ENCODE measurements around the gene TBC1D24.
A peak's percentile ranks its signal among the peaks of the same experiment; 100 is the strongest.
"Not testable (repeated sequence)": the region's sequence is repeated elsewhere in the genome, so short reads cannot be mapped to it uniquely, and the experiment has no call there.

TBC1D24 gene

GRCh38 chr16:2533912-2534311 is 59.0 kb downstream of the TBC1D24 start:
- no peak overlapping the region for H2AFZ ChIP-seq (ENCODE audit: low read length)
- peaks cover 26% of the 10 kb centered on the region for H3F3A ChIP-seq (ENCODE audit: insufficient read depth, low read length)
- H3K4me2 ChIP-seq (ENCODE audit: low read depth, low read length): no peak overlapping the region; the same call in 1 of the 2 replicates
- H3K79me2 ChIP-seq (ENCODE audit: low read length): peaks cover 5% of the 10 kb centered on the region
- no peak for DNase-seq
- no peak for TF ChIP-seq EZH2 (optimal IDR thresholded peaks at IDR 0.05; ENCODE audit: low read depth, low read length)
- peaks cover 9% of the 10 kb centered on the region for H3K4me1 ChIP-seq (ENCODE audit: low read length)
- no peaks in the 10 kb centered on the region for H3K9me2 ChIP-seq (replicated peaks; ENCODE audit: insufficient read depth, low read length)
- no peaks in the 10 kb centered on the region for H3K36me3 ChIP-seq (replicated peaks; ENCODE audit: insufficient read depth, low read length)
- H3K9ac ChIP-seq (ENCODE audit: low read length): no peak overlapping the region
- no peak overlapping the region for H3K27ac ChIP-seq (ENCODE audit: low read length)
- H3K9me3 ChIP-seq (replicated peaks; ENCODE audit: insufficient read depth, low read length): no peaks in the 10 kb centered on the region
- no peak overlapping the region for H3K4me3 ChIP-seq (ENCODE audit: low read length)
- no peaks in the 10 kb centered on the region for H4K20me1 ChIP-seq (ENCODE audit: insufficient read depth, low read length)
- H3K27me3 ChIP-seq (replicated peaks; ENCODE audit: insufficient read depth, low read length): no peaks in the 10 kb centered on the region

- H3K27me3 ChIP-seq (replicated peaks; ENCODE audit: insufficient read depth, low read length); H3K4me2 ChIP-seq (ENCODE audit: low read depth, low read length); H2AFZ ChIP-seq (ENCODE audit: low read length); H3K36me3 ChIP-seq (replicated peaks; ENCODE audit: insufficient read depth, low read length); H3K79me2 ChIP-seq (ENCODE audit: low read length); H4K20me1 ChIP-seq (ENCODE audit: insufficient read depth, low read length); H3K9me3 ChIP-seq (replicated peaks; ENCODE audit: insufficient read depth, low read length); H3K9me2 ChIP-seq (replicated peaks; ENCODE audit: insufficient read depth, low read length); H3K27ac ChIP-seq (ENCODE audit: low read length); H3K4me3 ChIP-seq (ENCODE audit: low read length); H3K9ac ChIP-seq (ENCODE audit: low read length): not testable (repeated sequence)
- Histone ChIP-seq H3F3A (ENCODE audit: insufficient read depth, low read length) (peaks cover 26% of the 10 kb centered on the region), H3K4me1 (ENCODE audit: low read length) (peaks cover 11% of the 10 kb centered on the region)
- DNase-seq: peak; percentile 1
Observed at GRCh38 chr16:2534335-2534734, 59.4 kb downstream of the TBC1D24 start.

DNA sequence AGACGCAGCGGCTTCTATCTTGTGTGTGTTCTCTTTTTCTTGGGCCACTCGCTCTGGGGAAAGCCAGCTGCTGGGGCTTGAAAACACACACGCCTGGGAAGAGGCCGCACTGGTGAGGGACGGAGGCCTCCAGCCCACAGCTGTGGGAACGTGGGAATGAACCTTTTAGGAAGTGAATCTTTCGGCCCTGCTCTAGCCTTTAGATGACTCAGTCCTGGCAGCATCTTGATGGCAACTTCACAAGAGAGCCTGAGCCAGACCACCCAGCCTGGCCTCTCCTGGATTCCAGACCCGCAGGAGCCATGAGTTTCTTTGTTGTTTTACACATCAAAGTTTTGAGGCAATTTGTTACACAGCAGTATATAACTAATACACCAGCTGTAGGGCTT is 60.7 kb downstream of the TBC1D24 start:
- H3K4me2 ChIP-seq (ENCODE audit: low read depth, low read length): no peak overlapping the region
- no peak overlapping the region for H3K27ac ChIP-seq (ENCODE audit: low read length)
- H3K9ac ChIP-seq (ENCODE audit: low read length): no peak overlapping the region
- H3K4me1 ChIP-seq (ENCODE audit: low read length): peaks cover 11% of the 10 kb centered on the region
- peaks cover 22% of the 10 kb centered on the region for H3K79me2 ChIP-seq (ENCODE audit: low read length)
- no peak overlapping the region for H3K4me3 ChIP-seq (ENCODE audit: low read length)
- no peaks in the 10 kb centered on the region for H3K36me3 ChIP-seq (replicated peaks; ENCODE audit: insufficient read depth, low read length)
- H3K9me2 ChIP-seq (replicated peaks; ENCODE audit: insufficient read depth, low read length): no peaks in the 10 kb centered on the region
- no peak overlapping the region for H2AFZ ChIP-seq (ENCODE audit: low read length)
- no peak for TF ChIP-seq CTCF (IDR thresholded peaks at IDR 0.05; ENCODE audit: low read length)
- no peak for TF ChIP-seq EZH2phosphoT487 (IDR thresholded peaks at IDR 0.05; ENCODE audit: low read length)
- TF ChIP-seq EZH2 (optimal IDR thresholded peaks at IDR 0.05; ENCODE audit: low read depth, low read length): no peak
- H3K9me3 ChIP-seq (replicated peaks; ENCODE audit: insufficient read depth, low read length): no peaks in the 10 kb centered on the region
- H3K27me3 ChIP-seq (replicated peaks; ENCODE audit: insufficient read depth, low read length): no peaks in the 10 kb centered on the region
- no peak for DNase-seq
- no peaks in the 10 kb centered on the region for H4K20me1 ChIP-seq (ENCODE audit: insufficient read depth, low read length)
- peaks cover 23% of the 10 kb centered on the region for H3F3A ChIP-seq (ENCODE audit: insufficient read depth, low read length)

DNA sequence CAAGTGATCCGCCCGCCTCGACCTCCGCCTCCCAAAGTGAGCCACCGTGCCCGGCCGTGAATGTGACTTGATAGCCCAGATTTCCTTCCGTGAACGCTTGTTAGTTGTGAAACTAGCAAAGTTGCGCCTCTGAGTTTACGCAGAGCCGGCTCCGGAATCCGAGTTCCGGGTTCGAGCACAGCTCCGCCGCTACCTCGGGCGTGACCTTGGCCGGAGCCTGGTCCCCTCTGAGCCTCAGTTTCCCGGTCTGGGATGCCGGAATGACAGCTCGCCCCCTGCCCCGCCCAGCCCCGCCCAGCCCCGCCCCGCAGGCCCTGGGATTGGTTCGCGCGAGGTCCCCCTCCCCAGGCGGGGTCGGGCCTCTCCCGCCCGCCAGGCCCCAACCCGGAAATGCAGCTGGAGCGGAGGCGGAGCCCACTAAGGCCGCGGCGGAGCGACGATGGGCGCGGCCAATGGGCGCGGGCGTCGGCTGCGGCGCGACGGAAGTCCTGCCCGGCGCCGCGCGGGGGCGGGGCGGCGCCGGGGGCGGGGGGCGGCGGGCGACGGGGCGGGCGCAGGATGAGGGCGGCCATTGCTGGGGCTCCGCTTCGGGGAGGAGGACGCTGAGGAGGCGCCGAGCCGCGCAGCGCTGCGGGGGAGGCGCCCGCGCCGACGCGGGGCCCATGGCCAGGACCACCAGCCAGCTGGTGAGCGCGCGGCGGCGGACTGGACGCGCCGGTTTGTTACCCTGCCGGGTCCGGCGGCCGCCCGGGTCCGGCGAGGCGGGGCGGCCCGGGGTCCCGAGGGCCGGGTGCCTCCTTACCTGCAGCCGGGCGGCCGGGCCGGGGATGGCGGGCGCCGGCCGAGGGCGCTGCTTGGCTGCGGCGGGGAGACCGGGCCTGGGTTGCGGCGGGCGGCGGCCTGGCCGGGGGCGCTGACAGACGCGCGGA is 62.8 kb downstream of the TBC1D24 start, which contains the start of gene PDPK1:
Gene PDPK1 (plus strand): TSS at position 571 of the 929 bp plus-strand sequence. CDS start 92 bp downstream, at position 663.
- H2AFZ ChIP-seq (ENCODE audit: low read length): peak within 1 kb of the TSS; percentile 62
- 0 out of 2 replicates have a peak, but pooled peaks cover 5% of the 10 kb centered on the region for H3K4me1 ChIP-seq (ENCODE audit: low read length)
- peak; percentile 96 for DNase-seq

DNA sequence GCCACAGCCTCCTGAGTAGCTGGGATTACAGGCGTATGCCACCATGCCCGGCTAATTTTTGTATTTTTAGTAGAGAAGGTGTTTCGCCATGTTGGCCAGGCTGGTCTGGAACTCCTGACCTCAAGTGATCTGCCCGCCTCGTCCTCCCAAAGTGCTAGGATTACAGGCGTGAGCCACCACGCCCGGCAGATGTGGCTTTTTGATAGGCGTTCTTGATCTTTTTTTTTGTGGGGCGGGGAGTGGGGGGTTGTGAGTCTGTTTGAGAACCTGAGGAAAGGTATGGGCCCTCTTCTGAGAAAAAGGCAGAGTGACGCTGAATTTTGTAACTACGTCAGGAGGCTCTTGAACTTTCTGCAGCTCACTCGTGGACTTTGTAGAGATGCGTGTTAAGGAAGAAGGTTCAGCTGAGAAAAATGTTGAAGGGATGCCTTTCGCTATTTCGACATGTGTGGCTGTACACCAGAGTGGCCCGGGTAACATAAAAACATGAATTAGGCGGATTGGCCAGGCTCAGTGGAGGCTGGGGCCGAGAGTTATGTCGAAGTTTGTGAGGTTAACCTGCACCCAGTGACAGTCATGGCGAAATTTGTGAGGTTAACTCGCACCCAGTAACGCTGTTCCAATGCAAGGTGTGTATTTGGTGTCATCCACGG is 64.4 kb downstream of the TBC1D24 start:
- Histone ChIP-seq H3K79me2 (ENCODE audit: low read length) (peaks cover 44% of the 10 kb centered on the region), H3K4me2 (ENCODE audit: low read depth, low read length) (peak overlapping the region; percentile 63; the same call in 1 of the 2 replicates)
- not testable (repeated sequence) for H3K27me3 ChIP-seq (replicated peaks; ENCODE audit: insufficient read depth, low read length); H2AFZ ChIP-seq (ENCODE audit: low read length); H3K4me3 ChIP-seq (ENCODE audit: low read length); H3K27ac ChIP-seq (ENCODE audit: low read length); H3K9me2 ChIP-seq (replicated peaks; ENCODE audit: insufficient read depth, low read length); H4K20me1 ChIP-seq (ENCODE audit: insufficient read depth, low read length); H3K4me1 ChIP-seq (ENCODE audit: low read length); DNase-seq; H3F3A ChIP-seq (ENCODE audit: insufficient read depth, low read length); H3K9me3 ChIP-seq (replicated peaks; ENCODE audit: insufficient read depth, low read length); H3K36me3 ChIP-seq (replicated peaks; ENCODE audit: insufficient read depth, low read length); H3K9ac ChIP-seq (ENCODE audit: low read length)

More for the DNA sequence above, 62.8 kb downstream of the TBC1D24 start, which contains the start of gene PDPK1:
- Histone ChIP-seq H4K20me1 (ENCODE audit: insufficient read depth, low read length) (no peaks in the 10 kb centered on the region), H3K4me3 (ENCODE audit: low read length) (peak within 1 kb of the TSS; percentile 72), H3K9ac (ENCODE audit: low read length) (peak within 1 kb of the TSS; percentile 62), H3K9me2 (replicated peaks; ENCODE audit: insufficient read depth, low read length) (no peaks in the 10 kb centered on the region), H3K79me2 (ENCODE audit: low read length) (peaks cover 35% of the 10 kb centered on the region), H3F3A (ENCODE audit: insufficient read depth, low read length) (peaks cover 10% of the 10 kb centered on the region), H3K27ac (ENCODE audit: low read length) (peak within 1 kb of the TSS; percentile 62; the same call in 1 of the 2 replicates), H3K36me3 (replicated peaks; ENCODE audit: insufficient read depth, low read length) (no peaks in the 10 kb centered on the region), H3K9me3 (replicated peaks; ENCODE audit: insufficient read depth, low read length) (no peaks in the 10 kb centered on the region), H3K4me2 (ENCODE audit: low read depth, low read length) (peak within 1 kb of the TSS; percentile 63), H3K27me3 (replicated peaks; ENCODE audit: insufficient read depth, low read length) (no peaks in the 10 kb centered on the region)
- TF ChIP-seq CTCF (IDR thresholded peaks at IDR 0.05; ENCODE audit: low read length) (no peak), EZH2phosphoT487 (IDR thresholded peaks at IDR 0.05; ENCODE audit: low read length) (no peak), EZH2 (optimal IDR thresholded peaks at IDR 0.05; ENCODE audit: low read depth, low read length) (no peak)

Data from MM.1S (cell line).